Measurements from ENCODE around the gene EML5. TPM values are rescaled to one million over a fixed set of nuclear protein-coding genes. Genes with fewer than 3 reads are reported as not detected.

Gene EML5
- total and polyA plus RNA-seq, 12 donors, result 0.04 to 0.44 (median 0.19) TPM

DNA sequence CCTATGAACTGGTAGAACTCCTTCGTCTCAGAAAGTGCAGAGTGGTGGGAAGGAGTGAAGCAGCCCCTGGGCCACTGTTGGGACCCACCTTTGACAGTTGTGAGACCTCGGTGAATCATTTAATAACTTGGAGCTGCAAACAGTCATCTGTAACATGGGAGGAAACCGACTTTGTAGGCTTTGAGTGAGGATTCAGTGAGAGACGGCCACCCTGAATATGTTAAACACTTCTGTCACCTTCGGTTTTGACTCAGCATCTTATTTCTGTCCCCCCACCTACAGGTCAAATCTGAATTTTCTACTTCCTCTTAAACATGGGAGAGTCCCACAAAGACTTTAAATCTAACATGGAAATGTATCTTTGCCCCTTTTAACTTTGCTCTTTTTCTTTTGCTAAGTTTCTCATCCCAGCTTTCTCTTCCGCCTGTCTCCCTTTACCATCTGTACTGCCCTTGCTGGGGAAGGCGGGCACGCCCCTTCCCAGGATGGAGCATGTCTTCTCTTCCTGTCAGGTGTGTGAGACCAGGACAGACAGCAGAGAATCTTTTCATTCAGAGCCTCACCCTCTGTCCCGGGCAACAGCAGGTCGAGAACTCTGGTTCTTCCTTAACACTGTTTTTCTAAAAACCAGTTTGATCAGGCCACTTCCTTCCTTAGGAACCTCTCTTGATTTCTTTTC lies 192.9 kb downstream of the EML5 start:
- Histone ChIP-seq H3K9me3 (no peaks in the 10 kb centered on the region), H3K4me1 (no peaks in the 10 kb centered on the region), H3K36me3 (peaks cover 0 to 100% (median 49%) of the 10 kb centered on the region in 9 donors), H3K27ac (no peak overlapping the region), H3K4me3 (no peak overlapping the region), H3K27me3 (no peaks in the 10 kb centered on the region)
- intact Hi-C loops (cut with DNase I), result no loop called here
- no peak for ATAC-seq
- TF ChIP-seq, protein P1, sequence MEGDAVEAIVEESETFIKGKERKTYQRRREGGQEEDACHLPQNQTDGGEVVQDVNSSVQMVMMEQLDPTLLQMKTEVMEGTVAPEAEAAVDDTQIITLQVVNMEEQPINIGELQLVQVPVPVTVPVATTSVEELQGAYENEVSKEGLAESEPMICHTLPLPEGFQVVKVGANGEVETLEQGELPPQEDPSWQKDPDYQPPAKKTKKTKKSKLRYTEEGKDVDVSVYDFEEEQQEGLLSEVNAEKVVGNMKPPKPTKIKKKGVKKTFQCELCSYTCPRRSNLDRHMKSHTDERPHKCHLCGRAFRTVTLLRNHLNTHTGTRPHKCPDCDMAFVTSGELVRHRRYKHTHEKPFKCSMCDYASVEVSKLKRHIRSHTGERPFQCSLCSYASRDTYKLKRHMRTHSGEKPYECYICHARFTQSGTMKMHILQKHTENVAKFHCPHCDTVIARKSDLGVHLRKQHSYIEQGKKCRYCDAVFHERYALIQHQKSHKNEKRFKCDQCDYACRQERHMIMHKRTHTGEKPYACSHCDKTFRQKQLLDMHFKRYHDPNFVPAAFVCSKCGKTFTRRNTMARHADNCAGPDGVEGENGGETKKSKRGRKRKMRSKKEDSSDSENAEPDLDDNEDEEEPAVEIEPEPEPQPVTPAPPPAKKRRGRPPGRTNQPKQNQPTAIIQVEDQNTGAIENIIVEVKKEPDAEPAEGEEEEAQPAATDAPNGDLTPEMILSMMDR (IDR thresholded peaks at IDR 0.05), result no peak
- 87 to 89% methylated on average over 10 of the region's 10 CpGs for WGBS, 2 donors
- no peak for DNase-seq

DNA sequence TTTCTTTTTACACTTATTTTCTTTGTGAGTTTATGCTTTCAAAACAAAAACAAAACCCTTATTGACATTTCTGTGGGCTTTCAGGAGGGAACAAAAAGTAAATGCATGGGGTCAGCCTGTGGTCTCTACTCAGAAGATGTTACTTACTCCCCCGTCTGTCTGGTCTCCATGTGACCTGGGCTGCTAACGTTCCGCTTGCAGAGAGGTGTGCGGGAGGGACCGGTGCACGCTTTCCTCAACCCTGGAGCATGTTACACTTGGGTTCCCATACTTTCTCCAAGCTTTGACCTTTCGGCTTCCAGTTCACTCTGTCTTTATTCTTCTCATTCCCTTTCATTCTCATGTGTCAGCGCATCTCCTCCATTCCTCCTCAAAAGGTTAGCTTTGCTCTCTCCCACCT lies 193.4 kb downstream of the EML5 start:
- ATAC-seq (no peak), DNase-seq (no peak)
- intact Hi-C loops (cut with DNase I), result no loop called here
- Histone ChIP-seq H3K27me3 (no peaks in the 10 kb centered on the region), H3K4me1 (no peaks in the 10 kb centered on the region), H3K4me3 (no peak overlapping the region), H3K36me3 (peaks cover 0 to 100% (median 46%) of the 10 kb centered on the region in 9 donors), H3K27ac (no peak overlapping the region), H3K9me3 (no peaks in the 10 kb centered on the region)
- WGBS, 2 donors, result 93 to 95% methylated on average over 8 of the region's 8 CpGs
- TF ChIP-seq, protein P1 (IDR thresholded peaks at IDR 0.05), result no peak

DNA sequence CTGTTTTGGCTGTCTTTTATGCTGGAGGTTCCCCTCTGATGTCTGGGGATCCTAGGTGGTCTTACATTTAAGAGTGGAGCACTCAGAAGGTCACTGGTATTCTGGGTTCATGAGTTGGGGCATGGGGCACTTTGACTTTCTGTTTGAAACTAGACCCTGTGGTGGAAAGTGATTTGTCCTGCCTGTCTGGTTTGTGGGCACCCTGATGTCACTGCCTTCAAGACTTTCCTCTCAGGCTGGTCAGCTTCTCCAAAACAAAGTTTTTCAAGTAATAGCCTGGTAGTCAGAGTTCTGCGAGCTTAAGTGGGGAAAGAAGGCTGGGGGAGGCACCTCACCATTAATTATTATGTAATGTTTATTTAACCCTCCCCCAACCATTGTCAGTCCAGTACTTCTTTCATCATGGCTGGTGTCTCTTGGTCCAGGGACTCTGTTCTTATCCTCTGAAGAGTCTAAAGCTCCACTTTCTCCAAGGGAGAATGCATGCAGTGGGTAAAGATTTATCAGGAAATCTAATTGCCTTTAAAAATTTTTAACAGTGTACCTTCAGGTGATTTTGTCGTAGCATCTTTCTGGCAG lies 194.6 kb downstream of the EML5 start:
- Histone ChIP-seq H3K4me3 (no peak overlapping the region), H3K36me3 (peaks cover 0 to 100% (median 36%) of the 10 kb centered on the region in 9 donors), H3K27ac (no peak overlapping the region), H3K9me3 (no peaks in the 10 kb centered on the region), H3K27me3 (no peaks in the 10 kb centered on the region), H3K4me1 (no peaks in the 10 kb centered on the region)
- TF ChIP-seq, protein P1 (IDR thresholded peaks at IDR 0.05), result no peak
- ATAC-seq, result no peak
- no peak for DNase-seq
- 82 to 89% methylated on average over 2 of the region's 2 CpGs for WGBS, 2 donors
- intact Hi-C loops (cut with DNase I), result no loop called here

DNA sequence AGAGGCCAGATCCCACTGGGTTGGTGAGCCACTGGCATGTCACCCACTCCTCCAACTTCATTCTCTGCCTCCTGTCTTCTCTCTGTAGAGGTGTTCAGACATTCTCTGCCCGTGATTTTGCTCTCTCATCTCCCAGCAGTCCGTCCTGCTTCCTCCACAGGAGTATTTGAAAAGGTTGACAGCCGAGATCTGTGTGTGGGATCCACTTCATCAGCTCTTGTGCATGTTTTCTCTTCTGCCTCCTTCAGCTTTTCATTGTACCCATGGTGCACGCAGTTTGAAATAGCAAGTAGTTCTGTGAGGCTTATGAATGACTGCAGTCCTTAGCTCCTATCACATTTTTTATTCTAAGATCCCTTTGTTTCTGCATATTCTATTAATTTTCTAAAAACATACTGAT lies 195.2 kb downstream of the EML5 start:
- intact Hi-C loops (cut with DNase I), result no loop called here
- Histone ChIP-seq H3K27me3 (no peaks in the 10 kb centered on the region), H3K36me3 (peaks cover 0 to 100% (median 30%) of the 10 kb centered on the region in 9 donors), H3K27ac (no peak overlapping the region), H3K4me1 (no peaks in the 10 kb centered on the region), H3K4me3 (no peak overlapping the region), H3K9me3 (no peaks in the 10 kb centered on the region)
- DNase-seq (no peak), ATAC-seq (no peak)
- TF ChIP-seq, protein P1 (IDR thresholded peaks at IDR 0.05), result no peak
- 91 to 93% methylated on average over 4 of the region's 4 CpGs for WGBS, 2 donors
